Stomach (tissue), 9 donors: ENCODE data around the gene MAP3K20. TPM values are rescaled to one million over a fixed set of nuclear protein-coding genes. Genes with fewer than 3 reads are reported as not detected.

Experiments used
- DNase-seq, 2 donors: peaks; one replicate each; pipeline versions ENCODE4 v3.0.0 to v3.0.0-alpha.2; 2013 to 2019
- H3K27ac ChIP-seq, 5 donors: fragments of 200-600 bp in 4 of 5; sonication (generic) in 4 of 5; one replicate each; pipeline ENCODE4 v1.5.1; 2013 to 2019; ENCODE audit warnings: mild to moderate bottlenecking in 1 of 5, moderate library complexity in 1 of 5
- H3K27me3 ChIP-seq, 3 donors: fragments of 200-600 bp; sonication (generic); one replicate each; pipeline ENCODE4 v1.5.1; 2017 to 2019; ENCODE audit warnings: mixed run types in 1 of 3
- H3K36me3 ChIP-seq, 4 donors: fragments of 200-600 bp; sonication (generic); 1 replicate in 3 of 4; 2 replicates in 1 of 4; pipeline ENCODE4 v1.5.1; 2016 to 2019
- H3K4me1 ChIP-seq, 4 donors: fragments of 200-600 bp; sonication (generic); one replicate each; pipeline ENCODE4 v1.5.1; 2016 to 2019
- H3K4me3 ChIP-seq, 4 donors: fragments of 200-600 bp; sonication (generic) in 3 of 4; one replicate each; pipeline ENCODE4 v1.5.1; 2016 to 2019; ENCODE audit warnings: mild to moderate bottlenecking in 1 of 4
- H3K9me3 ChIP-seq, 4 donors: fragments of 200-600 bp; sonication (generic); one replicate each; pipeline ENCODE4 v1.5.1; 2016 to 2019
- EP300 ChIP-seq: sonication (generic); formaldehyde crosslinking; IDR thresholded peaks from one replicate; pipeline ENCODE4 v1.6.1; 2017; ENCODE audit warnings: antibody characterized with exemption
- POLR2A ChIP-seq, 4 donors: fragments of 450-650 bp; IDR thresholded peaks; one replicate each; pipeline ENCODE4 v1.6.1; 2016; ENCODE audit warnings: antibody characterized with exemption in 4 of 4, control low read depth in 2 of 4, mild to moderate bottlenecking in 1 of 4, moderate library complexity in 1 of 4
- POLR2AphosphoS5 ChIP-seq, 3 donors: sonication (generic); formaldehyde crosslinking; IDR thresholded peaks; one replicate each; pipeline ENCODE4 v1.6.1; 2016; ENCODE audit warnings: antibody characterized with exemption in 3 of 3
- WGBS, 5 donors: extraction: QIAGEN DNeasy Blood & Tissue Kit in 3 of 5; methylation state at CpG; one replicate each; pipeline versions ENCODE4 v1.1.5 to v1.1.7; 2013 to 2018; 5-methylcytosine and 5-hydroxymethylcytosine counted together
- intact Hi-C: fragments of 100-400 bp; cut with DNase I; formaldehyde crosslinking; loops from one replicate; pipeline ENCODE4 v1.15.1; 2023; ENCODE audit warnings: low total_unique reads
- polyA plus RNA-seq, 3 donors: library from polyadenylated mRNA; stranded (reverse); fragments of 200-250 nt; gene quantifications; one replicate each; pipeline ENCODE4 v1.2.3, GENCODE V29; 2013
- total RNA-seq, 5 donors: library from RNA; depleted of rRNA; stranded (reverse); fragments of >200 nt; gene quantifications; one replicate each; pipeline versions ENCODE4 v1.1.0 to v1.2.3, GENCODE V29; 2014 to 2016
- TF ChIP-seq, protein P1 (sequence below), 7 experiments: fragments of 450-650 bp in 4 of 7; fragments of 200-600 bp in 3 of 7; sonication (generic) in 3 of 7; IDR thresholded peaks; one replicate each; pipeline ENCODE4 v1.5.1; 2016 to 2019; ENCODE audit warnings: antibody characterized with exemption in 7 of 7, control low read depth in 2 of 7, mild to moderate bottlenecking in 1 of 7
- donor health status: healthy with polysubstance abuse.
- donor health status: Bipolar disorder and iron deficiency.
- donor health status: healthy.

The MAP3K20 gene
- total and polyA plus RNA-seq, 8 donors = 9.3 to 180 (median 29.2) TPM

DNA sequence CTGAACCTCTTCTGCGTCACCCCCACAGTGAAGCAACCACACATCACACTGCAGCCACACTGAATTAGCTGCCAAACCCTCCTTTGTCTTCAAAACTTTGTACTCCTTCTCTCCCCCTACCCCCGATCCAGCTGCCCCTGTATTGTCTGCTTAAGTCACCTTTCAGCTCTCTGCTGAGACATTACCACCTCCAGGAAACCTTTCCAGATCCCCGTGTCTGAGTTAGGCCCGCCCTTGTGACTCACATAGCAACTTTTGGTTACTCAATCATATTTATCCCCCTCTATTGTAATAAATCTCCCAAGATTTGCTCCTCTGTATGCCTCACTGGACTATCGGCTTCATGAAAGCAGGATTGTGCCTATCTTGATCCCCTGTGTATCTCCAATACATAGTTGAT, 196.2 kb downstream of the MAP3K20 start:
- TF ChIP-seq POLR2AphosphoS5 (IDR thresholded peaks at IDR 0.05) (no peak), EP300 (no peak), POLR2A (IDR thresholded peaks at IDR 0.05) (no peak)
- TF ChIP-seq, protein P1, sequence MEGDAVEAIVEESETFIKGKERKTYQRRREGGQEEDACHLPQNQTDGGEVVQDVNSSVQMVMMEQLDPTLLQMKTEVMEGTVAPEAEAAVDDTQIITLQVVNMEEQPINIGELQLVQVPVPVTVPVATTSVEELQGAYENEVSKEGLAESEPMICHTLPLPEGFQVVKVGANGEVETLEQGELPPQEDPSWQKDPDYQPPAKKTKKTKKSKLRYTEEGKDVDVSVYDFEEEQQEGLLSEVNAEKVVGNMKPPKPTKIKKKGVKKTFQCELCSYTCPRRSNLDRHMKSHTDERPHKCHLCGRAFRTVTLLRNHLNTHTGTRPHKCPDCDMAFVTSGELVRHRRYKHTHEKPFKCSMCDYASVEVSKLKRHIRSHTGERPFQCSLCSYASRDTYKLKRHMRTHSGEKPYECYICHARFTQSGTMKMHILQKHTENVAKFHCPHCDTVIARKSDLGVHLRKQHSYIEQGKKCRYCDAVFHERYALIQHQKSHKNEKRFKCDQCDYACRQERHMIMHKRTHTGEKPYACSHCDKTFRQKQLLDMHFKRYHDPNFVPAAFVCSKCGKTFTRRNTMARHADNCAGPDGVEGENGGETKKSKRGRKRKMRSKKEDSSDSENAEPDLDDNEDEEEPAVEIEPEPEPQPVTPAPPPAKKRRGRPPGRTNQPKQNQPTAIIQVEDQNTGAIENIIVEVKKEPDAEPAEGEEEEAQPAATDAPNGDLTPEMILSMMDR (IDR thresholded peaks at IDR 0.05) = no peak
- intact Hi-C loops = no loop called here
- no peak overlapping the region for H3K4me3 ChIP-seq
- H3K36me3 ChIP-seq = peaks cover 0 to 11% (median under 1%) of the 10 kb centered on the region in 4 donors
- H3K4me1 ChIP-seq = no peaks in the 10 kb centered on the region
- no peaks in the 10 kb centered on the region for H3K27me3 ChIP-seq
- DNase-seq = peak in 1 of 2 donors; percentile 49
- H3K27ac ChIP-seq = no peak overlapping the region
- H3K9me3 ChIP-seq = peaks cover 0 to 8% (median 7%) of the 10 kb centered on the region in 4 donors
- WGBS, 5 donors = 64 to 73% (median 69%) methylated on average over 5 of the region's 5 CpGs

DNA sequence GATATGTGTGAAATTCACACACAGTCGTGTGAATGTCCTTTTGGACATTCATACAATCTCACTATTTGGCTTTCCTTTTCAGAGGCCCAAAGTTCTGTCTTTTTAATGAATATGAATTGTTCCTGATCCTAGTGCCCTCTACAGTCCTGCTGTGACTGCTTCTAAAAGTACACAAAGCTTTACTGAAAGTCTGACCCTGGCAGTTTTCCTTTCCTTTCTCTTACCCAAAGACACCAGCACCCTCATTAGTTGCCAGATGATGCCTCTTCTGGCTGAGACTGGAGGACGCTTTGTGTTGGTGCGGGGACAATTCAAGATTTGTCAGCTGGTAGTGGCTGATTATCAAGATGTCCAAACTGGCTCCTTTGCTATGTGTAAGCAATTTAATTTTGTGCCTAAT, 197.2 kb downstream of the MAP3K20 start:
- peak in 1 of 2 donors; percentile 9 for DNase-seq
- WGBS, 5 donors = 64 to 78% (median 66%) methylated on average over 3 of the region's 3 CpGs
- intact Hi-C loops = no loop called here
- peaks cover 0 to 8% (median 7%) of the 10 kb centered on the region in 4 donors for H3K9me3 ChIP-seq
- TF ChIP-seq EP300 (no peak), POLR2AphosphoS5 (IDR thresholded peaks at IDR 0.05) (no peak), POLR2A (IDR thresholded peaks at IDR 0.05) (no peak)
- TF ChIP-seq, protein P1 (IDR thresholded peaks at IDR 0.05) = no peak
- H3K27ac ChIP-seq = no peak overlapping the region
- peaks cover 0 to 3% (median 0%) of the 10 kb centered on the region in 4 donors for H3K36me3 ChIP-seq
- no peaks in the 10 kb centered on the region for H3K4me1 ChIP-seq
- no peaks in the 10 kb centered on the region for H3K27me3 ChIP-seq
- H3K4me3 ChIP-seq = no peak overlapping the region

DNA sequence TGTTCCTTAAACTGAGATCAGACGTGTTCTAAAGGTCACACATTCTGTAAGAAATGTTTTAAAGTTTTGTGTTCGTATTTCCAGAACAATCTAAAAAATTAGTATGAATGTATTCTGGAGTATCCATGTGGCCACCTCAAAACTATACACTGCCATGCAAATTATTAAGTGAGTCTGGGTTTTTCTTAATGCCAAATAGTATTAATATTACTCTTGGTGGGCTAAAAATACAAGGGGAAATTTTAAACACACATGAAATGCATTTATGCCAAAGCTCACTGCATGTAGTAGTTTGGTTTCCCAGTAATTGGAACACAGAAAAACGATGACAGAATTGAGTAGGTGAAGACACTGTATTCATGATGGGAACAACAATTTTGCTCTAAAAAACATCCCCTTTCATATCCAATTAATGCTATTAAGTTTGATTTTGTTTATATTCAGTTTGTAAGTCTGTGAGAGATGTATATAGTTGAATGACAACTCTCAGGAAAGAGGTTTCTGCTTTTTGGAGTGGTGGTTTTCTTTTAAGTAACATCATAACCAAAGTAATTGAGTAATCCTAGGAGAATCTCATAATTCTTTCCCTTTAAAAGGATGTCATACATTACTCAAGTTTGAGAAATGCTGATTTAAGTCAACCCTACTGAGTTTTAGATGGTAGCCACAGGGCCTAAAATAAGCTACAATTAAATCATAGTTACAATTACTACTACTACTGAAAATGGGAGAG, 203.3 kb downstream of the MAP3K20 start:
- Histone ChIP-seq H3K4me3 (no peak overlapping the region), H3K9me3 (peaks cover 0 to 7% (median 6%) of the 10 kb centered on the region in 4 donors), H3K27ac (no peak overlapping the region), H3K4me1 (peaks cover 0 to 5% (median 0%) of the 10 kb centered on the region in 4 donors), H3K36me3 (no peaks in the 10 kb centered on the region), H3K27me3 (no peaks in the 10 kb centered on the region)
- TF ChIP-seq, protein P1 (IDR thresholded peaks at IDR 0.05) = no peak
- no peak for TF ChIP-seq EP300
- TF ChIP-seq POLR2A (IDR thresholded peaks at IDR 0.05) = no peak
- TF ChIP-seq POLR2AphosphoS5 (IDR thresholded peaks at IDR 0.05) = no peak
- DNase-seq = no peak
- WGBS, 5 donors = 83 to 90% (median 88%) methylated on average over 3 of the region's 3 CpGs
- intact Hi-C loops = no loop called here

- Histone ChIP-seq H3K4me1 (peaks cover 0 to 5% (median 0%) of the 10 kb centered on the region in 4 donors), H3K9me3 (peaks cover 0 to 2% (median under 1%) of the 10 kb centered on the region in 4 donors), H3K36me3 (no peaks in the 10 kb centered on the region), H3K27ac (no peak overlapping the region), H3K27me3 (no peaks in the 10 kb centered on the region), H3K4me3 (no peak overlapping the region)
- no peak for DNase-seq
- intact Hi-C loops = no loop called here
- 71 to 89% (median 82%) methylated on average over 3 of the region's 3 CpGs for WGBS, 5 donors
- TF ChIP-seq EP300 = no peak
- TF ChIP-seq POLR2AphosphoS5 (IDR thresholded peaks at IDR 0.05) = no peak
- no peak for TF ChIP-seq POLR2A (IDR thresholded peaks at IDR 0.05)
- TF ChIP-seq, protein P1 (IDR thresholded peaks at IDR 0.05) = no peak
Observed at GRCh38 chr2:173279527-173279868, 203.9 kb downstream of the MAP3K20 start.
